NOMO-1 treated with dmso at 0.1 percent for 144 hours (cell line): ENCODE measurements around the gene PCNX2.
"Not testable (repeated sequence)": the region's sequence is repeated elsewhere in the genome, so short reads cannot be mapped to it uniquely, and the experiment has no call there.

Experiments used
- DNase-seq: peaks from one replicate; lab custom pipeline; 2025; ENCODE audit not compliant: unreplicated experiment; lab: John Stamatoyannopoulos, UW

PCNX2 gene

DNA sequence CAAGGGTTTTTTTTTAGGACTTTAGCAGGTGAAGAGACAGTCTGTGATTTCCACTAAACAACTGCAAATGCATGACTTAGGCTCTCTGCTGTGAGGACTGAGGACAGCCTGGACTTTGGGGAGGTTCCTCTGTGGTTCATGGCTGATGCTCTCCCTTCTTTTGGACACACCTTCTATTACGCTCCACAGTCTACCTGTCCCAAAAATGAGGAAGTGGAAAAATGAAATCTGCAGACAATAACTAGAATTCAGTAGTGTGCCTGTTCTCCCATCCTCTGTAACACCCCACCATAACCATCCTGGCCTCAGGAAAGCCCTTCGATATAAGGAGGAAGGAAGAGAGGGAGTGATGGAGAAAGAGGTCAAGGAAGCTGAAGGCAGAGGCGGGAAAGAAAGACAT lies 276.4 kb downstream of the PCNX2 start:
- no peak for DNase-seq

DNA sequence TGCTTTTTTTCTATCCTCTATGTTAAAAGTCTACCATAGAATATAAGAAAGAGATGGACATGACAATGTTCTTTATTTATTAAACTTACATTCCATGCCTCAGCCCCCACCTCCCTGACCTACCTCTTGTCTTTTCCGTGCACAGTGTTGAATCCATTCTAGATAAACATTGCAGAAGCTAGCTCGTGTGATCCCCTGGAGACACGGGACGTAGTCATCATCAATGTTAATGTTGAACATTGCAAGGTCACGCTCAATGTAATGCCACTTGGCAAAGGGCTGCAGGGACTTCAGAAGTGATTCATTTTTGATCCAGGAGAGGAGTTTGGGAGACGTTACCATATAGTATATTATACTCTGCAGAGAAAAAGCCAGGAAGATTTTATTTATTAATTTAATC lies 278.7 kb downstream of the PCNX2 start:
- no peak for DNase-seq

DNA sequence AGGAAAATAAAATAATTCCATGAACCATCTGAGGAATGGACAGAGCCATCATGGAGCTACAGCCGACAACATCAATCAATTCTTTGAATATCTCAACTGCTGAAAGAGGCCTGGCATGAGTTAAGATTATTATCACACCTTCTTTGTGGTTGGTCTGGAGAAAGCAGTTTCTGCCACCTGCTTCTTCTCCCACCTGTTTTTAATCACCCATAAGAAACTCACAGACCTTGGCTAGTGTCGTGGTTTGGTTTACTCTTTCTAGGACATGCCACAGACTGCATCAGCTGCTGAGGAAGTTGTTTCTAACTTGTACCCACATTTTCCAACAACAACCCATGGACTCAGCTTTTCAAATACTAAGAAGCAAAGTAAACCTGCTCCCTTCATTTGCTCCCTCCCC lies 279.6 kb downstream of the PCNX2 start:
- no peak for DNase-seq

DNA sequence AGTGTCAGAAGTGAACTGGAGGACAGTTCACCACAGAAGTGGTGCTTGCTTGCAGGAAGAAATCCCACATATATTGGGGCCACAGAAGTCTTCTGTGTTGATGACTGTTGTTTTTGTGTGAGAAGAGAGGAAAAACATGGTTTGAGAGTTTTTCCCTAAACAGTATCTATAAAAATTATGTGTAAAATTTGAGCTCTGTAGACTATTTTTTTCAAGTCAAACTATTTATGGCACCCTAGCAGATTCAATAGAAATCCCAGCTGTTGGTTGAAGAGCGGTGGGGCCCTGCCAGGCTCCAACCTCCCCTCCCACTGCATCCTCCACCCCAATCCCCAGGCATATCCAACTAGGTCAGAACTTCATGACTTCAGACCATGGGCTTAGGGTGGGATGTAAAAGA lies 283.5 kb downstream of the PCNX2 start:
- no peak for DNase-seq

DNA sequence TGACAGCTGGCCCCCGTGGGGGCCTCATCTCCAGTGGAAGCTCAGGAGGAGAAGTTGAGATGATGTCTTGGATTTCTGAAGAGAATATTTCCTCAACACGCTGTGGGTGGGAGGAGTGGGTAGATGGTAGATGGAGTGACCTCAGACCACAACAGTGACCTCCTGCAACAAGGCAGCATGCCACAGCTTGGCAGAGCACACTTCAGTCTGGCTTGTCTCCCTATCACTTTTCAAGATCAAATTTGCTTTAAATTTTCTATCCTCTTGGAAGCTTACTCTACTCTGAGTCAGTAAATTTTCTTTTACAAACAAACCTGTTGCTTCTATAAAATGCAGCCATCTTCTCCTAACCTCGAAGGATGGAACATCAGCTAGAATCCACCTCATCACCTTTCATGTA lies 285.4 kb downstream of the PCNX2 start:
- DNase-seq: no peak

DNA sequence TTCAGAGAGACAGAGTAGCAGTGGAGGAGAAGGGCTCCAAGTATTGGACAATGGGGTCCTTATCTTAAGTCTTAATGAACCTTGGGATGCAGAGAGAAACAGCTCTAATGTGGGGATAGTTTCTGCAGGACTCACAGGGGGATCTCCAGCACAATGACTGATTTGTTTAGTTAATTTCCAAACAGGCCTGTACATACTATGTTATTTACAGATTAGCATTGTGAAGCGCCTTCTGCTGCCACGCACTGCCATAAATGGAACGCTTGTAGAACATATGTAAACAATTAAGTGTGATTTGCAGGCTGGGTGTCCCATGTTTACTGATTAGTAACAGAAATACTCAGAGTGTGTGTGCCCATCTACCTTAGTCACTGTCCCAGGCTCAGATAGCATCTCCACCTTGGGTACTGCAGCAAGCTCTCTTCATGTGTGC lies 289.0 kb downstream of the PCNX2 start:
- no peak for DNase-seq

DNA sequence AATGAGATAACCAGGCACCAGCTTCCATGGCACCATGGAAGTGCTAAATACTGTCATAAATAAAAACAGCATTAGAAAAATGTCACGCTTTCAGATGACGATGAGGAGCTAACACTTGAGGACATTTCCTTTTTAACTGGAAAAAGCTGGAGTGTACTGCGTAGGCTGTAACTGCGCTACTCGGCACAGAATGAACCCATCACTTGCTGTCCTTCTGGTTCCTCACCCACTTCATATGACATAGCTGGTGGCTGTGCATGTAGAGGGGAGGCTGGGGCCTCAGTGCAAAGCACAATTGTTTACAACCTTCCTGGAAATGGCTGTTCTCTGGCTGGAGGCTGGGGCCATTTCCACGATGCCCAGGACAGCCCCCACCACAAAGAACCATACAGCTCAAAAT lies 289.4 kb downstream of the PCNX2 start:
- DNase-seq: no peak

DNA sequence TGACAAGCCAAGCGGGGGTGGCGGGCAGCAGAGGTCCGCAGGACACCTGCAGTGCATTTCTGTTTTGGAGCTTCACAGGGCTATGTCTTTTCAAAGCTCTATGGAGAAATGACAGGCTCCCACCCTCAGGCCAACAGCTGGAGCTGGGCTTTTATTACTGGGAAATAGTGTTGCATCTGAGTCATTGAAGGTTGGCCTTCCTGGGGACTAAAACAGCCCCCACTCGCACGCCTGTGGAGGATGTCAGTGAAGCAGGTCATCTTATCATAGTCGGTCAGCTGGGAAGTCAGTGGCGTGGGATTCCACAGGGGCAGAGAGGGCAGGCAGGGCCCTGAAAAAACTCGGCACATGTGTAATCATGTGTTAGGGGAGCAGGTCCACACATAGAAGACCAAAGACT lies 289.8 kb downstream of the PCNX2 start:
- DNase-seq: no peak

DNA sequence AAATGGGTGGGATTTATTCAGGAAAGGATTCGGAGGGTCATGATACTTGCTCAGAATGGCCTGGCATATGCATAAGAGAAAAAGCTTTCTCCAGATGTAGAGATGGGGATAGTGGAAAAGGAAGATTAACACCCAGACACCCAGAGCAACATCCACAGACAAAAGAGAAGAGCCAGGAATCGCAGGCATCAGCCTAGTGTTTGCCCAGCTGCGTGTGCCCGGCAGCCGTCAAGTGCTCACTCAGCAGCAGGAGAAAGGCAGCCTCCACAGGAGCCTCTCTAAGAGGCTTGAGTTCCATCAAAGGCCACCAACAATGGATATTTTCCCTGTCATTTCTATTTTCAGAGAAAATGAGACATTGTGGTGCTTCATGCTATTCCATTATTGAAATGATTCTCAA lies 290.4 kb downstream of the PCNX2 start:
- no peak for DNase-seq

DNA sequence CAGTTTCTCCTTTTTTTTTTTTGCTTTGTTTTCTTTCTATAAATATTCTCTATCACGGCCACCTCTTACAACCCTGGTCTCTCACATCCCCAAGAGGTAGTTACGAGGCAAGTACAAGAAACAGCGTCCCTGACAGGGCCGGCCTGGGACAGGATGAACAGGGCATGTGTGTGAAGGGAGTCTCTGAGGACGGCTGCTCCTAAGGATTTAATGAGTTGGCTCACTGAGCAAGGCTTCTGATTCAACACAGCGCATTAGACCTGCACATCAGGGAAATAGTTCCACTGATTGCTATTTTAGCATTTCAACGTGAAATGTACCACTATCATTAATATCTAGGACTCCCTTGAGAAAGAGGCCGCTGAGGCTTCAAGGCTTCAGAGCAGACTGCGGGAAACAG lies 291.1 kb downstream of the PCNX2 start:
- DNase-seq: no peak

DNA sequence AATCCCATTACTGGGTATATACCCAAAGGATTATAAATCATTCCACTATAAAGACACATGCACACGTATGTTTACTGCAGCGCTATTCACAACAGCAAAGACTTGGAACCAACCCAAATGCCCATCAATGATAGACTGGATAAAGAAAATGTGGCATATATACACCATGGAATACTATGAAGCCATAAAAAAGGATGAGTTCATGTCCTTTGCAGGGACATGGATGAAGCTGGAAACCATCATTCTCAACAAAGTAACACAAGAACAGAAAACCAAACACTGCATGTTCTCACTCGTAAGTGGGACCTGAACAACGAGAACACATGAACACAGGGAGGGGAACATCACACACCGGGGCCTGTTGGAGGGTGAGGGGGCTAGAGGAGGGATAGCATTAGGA lies 291.9 kb downstream of the PCNX2 start:
- not testable (repeated sequence) for DNase-seq

DNA sequence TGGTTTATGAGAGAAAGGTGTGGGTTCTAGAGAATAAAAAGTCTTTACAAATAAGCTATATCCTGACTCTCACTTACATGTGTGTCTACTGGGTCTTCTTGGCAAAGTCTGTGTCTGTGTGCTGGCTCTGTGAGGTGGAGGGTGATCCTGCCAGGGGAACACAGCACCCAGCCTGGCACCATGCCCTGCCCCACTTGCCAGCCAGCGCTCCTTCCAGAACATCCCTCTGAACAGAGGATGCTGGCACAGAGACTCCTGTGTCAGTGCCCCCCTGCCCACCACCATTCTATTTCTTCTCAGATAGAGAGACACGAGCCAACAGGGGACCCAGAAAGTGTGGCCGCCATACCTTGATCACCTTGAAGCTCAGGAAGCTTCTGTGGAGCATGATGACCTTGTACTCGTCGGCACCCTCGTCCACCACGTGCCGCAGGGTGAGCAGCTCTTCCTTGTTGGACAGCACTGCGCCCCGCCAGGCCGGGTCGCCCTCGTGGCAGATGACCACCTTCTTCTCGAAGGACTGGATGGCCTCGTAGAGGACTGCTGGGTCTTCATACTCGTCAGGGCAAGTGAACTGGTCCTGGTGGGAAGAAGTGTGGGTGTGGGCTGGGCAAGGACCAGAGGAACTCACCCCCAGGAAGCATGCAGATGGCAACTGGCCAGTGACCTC lies 295.4 kb downstream of the PCNX2 start:
- no peak for DNase-seq

DNA sequence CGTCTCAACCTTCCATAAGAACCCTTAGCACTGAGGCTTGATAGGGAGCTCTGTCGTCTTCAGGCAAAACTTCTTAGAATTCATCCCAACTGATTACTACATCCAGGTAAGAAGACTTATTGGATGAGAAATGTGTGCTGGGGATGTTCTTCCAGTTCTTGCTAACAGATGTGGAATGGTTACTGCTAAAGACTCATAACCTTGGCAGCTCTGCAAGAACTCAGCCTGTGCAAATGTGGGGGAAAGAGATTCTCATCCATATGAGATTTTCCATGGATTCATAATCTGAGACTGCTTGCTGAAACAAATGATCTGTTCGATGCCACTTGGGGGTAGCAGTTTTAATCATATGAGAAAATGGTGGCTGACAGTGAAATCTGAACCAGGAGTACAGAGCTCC lies 296.9 kb downstream of the PCNX2 start:
- no peak for DNase-seq

DNA sequence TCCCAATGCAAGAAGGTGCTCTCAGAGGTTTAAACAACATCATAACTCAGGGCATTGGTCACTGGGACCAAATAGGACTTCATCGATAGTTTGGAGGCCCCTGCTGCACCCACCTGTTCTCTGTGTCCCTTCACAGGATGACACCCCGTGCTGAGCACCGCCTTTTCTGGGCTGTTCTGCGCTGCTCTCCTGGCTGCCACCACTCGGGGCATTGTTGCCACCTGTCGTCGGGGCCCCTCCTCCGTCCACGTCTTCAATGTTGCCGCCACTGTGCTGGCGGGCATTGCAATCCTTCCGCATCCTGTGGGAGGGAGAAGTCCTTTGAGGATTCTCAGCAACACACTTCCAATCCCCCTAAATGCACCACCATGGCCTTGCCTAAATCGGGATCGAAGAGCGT lies 297.4 kb downstream of the PCNX2 start:
- DNase-seq: no peak

DNA sequence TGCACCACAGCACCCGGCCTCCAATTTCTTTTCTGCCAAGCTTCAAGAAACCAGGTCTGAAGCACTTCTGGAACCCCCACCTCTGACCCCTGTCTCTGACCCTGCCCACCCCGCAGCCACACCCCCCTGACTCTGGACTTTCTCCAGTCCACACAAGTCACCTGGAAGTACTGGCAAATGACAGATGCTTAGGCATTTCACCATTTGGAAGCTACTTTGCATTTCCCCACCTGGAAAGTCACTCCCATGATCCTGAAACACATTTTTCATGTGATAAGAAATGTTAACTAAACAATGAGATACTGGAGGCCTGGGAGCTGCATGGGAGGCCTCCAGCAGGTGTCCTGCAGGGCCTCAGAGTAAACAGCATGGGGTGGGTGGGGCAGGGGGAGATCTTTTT lies 299.4 kb downstream of the PCNX2 start:
- no peak for DNase-seq

DNA sequence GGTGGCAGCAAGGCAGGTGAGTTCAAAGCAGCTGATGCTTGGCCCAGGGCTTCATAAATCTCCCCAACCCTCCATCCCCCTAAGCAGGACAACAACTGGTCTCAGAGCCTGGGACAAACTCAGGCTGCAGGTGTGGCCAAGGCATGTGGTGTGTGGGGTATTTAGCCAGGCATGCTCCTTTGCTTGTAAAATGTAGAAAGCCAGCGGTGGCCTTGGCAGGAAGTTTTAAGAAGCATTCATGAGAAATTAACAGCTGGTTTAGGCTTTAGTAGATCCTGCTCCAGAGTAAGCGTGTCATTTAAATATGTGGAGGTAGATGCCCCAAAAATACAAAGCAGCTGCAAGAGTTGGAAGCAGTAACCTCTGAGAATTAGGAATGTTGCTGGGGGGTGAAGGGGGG lies 300.3 kb downstream of the PCNX2 start:
- DNase-seq: no peak

DNA sequence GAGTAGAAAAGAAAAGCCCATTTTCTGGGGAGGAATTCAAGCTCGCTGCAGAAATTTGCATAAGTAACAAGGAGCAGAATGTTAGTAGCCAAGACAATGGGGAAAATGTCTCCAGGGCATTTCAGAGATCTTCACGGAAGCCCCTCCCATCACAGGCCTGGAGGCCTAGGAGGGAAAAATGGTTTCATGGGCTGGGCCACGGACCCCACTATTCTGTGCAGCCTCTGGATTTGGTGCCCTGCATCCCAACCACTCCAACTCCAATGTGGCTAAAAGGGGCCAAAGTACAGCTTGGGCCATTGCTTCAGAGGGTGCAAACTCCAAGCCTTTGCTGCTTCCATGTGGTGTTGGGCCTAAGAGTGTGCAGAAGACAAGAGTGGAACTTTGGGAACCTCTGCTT lies 302.0 kb downstream of the PCNX2 start:
- no peak for DNase-seq

DNA sequence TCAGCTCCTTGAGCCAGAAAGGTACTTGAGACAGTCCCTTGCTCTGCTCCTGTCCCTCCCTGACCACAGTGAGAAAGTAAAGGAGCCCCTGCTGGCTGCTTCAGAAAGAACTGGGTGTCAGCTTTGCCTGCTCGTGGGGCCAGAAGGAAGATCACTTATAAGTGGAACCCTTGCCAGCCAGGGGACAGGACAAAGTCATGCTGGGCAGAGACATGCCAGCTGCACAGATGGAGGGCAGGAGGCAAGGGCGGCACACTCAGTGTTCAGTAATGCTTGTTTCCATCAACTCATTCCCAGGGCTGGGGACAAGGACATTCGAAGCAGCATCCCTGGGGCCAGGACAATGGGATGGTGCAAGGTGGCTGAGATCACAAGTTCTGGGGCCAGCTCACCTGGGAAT lies 303.3 kb downstream of the PCNX2 start:
- no peak for DNase-seq

DNA sequence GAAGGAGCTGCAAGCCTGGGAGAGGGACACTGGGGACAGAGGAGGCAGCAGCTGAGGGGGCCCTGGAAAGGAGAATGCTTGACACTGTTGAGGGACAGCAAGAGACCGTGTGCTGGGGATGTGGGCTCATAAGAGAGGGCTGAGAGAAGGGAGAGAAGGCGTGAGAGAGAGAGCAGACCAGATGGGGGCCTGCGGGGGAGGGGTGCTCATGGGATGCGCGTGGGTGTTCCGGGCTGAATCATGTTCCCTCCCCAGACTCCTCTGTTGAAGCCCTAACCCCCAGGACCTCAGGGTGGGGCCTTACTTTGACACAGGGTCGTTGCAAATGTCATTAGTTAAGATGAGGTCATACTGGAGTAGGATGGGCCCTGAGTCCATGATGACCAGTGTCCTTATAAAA lies 304.3 kb downstream of the PCNX2 start:
- no peak for DNase-seq

DNA sequence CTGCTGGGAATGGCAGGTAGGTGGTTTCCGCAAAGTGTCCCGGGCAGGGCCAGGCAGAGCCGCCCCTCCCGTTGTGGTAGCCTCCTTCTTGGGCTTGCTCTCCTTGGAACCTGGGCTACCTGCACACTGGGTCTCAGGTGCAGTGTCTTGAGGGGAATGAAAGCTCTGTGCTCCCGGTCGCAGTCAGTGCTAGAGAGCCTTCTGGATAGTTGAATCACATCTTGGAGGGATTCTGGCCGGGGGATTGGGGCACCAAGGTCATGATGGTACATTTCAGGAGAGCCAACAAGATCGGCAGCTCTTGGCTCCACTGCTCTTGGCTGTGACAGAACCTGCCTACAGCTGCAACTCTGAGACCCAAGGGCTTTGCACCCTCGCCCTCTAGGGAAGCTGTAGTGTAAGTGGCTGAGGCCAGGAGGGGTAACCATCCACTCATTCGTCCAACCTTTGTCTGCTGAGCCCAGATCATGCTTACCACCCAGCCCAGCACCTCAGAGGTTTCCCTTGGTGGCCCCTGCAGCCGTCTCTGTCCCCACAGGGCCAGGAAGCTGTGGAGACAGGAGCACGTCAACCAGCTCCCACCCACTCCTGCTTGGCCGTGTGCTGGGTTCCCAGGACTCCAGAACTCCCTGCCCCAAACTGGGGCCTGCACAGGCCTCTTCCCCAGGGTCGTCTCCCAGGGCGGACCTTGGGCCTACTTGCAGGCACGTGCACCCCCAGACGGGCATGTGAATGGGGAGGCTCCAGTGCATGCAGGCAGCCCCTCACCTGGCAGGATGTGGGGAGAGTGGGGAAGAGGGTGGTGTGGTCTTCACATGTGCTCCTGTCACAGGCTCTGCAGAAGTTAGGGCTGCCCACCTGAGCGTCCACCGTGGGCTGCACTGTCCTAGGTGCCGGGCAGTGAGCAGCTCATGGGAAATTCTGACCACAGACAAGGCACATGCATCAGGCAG lies 305.1 kb downstream of the PCNX2 start:
- no peak for DNase-seq

DNA sequence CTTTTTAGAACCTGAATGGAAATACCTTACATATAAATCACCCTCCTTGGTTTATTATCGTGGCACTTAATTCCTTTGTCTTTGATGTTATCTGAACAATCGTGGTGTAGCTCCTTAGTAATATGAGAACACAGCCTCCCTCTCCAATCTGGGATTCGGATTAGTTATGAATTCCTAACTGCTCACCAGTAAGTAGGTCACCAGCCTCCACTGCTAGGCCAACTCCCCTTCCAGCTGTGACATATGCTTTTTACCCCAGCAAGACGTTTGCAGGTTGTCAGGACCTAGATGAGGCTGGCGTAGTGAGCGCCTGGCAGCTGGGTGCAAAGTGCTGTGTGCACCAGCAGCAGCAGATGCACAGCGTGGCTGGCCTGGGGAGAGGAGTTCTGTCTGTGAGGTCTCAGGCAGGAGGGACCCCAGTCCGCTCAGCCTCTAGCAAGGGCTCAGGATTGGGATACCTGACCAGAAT lies 306.9 kb downstream of the PCNX2 start:
- DNase-seq: no peak

DNA sequence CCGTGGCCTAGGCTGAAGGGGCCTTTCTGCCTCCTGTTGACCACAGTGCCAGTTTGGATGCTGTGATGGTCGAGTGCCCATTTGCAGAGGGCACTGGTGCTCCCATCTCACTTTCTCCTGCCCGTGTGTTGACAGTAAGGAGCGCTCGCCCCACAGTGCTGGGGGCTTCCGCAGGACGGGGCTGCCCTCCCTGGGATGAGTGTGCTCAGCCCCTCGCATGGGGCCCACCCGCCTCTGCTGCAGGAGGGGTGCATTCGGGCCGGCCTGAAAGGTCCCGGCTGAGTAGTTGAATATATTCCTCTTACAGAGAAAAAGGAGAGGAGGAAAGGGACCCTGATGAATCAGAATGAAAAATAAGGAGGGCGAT lies 307.8 kb downstream of the PCNX2 start:
- no peak for DNase-seq
